AG09309 (cell line): Measurements from ENCODE around the gene CHKA.

Experiments
- DNase-seq: peaks from one replicate; pipeline ENCODE4 v3.0.0-alpha.2; 2010; ENCODE audit warnings: low read depth
- H3K4me3 ChIP-seq: 2 replicates; pipeline ENCODE4 v1.5.1; 2011; ENCODE audit warnings: mild to moderate bottlenecking, low read depth, low read length, moderate library complexity; ENCODE audit not compliant: control insufficient read depth
- CTCF ChIP-seq: IDR thresholded peaks from 2 replicates; pipeline ENCODE4 v1.5.1; 2011; ENCODE audit warnings: mild to moderate bottlenecking, low read depth, low read length, inconsistent platforms; ENCODE audit not compliant: insufficient read depth, control insufficient read depth; ENCODE audit errors: missing control alignments

CHKA gene

GRCh38 chr11:68014947-68015447 lies 106.2 kb downstream of the CHKA start:
- no peak for DNase-seq
- no peak for TF ChIP-seq CTCF
- no peak overlapping the region for H3K4me3 ChIP-seq

DNA sequence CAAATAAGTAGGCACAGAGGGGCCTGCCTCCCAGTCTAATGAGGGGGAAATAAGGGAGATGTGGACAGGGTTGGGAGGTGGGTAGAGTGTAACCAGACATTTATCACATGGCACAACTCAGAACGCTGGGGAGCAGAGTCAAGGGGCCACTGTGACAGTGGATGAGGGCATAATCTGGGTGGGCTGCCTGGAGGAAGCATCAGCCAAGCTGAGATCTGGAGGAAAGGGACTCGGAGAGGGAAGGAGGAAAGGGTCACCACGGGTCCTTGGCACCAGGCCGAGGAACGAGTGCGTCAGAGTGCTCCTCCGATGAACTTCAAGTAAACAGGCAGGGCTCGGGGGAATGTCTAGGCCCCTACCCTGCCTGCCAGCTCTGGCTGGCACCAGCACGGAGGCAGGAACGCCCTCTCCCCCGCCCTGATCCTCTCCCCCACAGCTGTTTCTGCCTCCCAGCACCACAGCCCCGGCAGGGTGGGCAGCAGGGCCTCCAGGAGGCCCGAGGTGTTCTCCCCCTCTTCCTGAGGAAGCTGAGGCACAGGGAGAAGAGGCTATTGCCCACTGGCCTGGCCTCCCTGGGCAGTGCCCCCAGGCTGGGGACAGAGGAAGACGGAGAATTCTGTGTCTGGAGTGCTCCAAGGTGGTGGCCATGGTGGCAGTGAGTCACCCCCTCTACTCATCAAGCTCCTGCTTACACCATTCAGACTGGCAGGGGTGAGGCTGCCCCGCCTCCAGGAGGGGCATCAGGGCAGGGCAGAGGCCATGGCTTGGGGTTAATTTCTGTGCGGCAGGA lies 106.8 kb downstream of the CHKA start:
- DNase-seq = peak; percentile 45

DNA sequence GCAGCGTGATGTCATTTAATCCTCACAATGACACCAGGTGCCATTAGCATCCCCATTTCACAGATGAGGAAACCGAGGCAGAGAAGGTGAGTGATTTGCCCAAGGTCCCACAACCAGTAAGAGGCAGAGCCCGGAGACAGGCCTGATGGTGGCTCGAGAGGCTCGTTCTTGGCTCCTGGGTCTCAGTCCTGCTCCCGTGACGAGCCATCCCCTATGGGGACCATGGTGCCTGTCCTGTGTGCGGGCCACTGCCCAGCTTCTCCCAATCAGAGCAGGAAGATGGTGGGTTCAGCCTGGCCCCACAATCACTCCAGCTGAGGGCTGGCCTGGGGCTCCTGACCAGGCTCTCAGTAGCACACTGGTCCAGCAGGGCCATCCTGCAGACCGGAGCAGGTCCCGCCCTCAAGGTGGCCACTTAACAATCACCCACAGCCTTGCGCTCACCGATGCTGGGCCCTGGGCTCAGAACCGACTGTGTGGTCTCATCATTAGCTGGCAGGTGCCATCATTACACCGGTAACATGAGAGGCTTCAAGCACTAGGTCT lies 107.5 kb downstream of the CHKA start:
- no peak for TF ChIP-seq CTCF
- no peak overlapping the region for H3K4me3 ChIP-seq
- DNase-seq = no peak

More for the DNA sequence above, 106.8 kb downstream of the CHKA start:
- no peak for TF ChIP-seq CTCF
- no peak overlapping the region for H3K4me3 ChIP-seq

DNA sequence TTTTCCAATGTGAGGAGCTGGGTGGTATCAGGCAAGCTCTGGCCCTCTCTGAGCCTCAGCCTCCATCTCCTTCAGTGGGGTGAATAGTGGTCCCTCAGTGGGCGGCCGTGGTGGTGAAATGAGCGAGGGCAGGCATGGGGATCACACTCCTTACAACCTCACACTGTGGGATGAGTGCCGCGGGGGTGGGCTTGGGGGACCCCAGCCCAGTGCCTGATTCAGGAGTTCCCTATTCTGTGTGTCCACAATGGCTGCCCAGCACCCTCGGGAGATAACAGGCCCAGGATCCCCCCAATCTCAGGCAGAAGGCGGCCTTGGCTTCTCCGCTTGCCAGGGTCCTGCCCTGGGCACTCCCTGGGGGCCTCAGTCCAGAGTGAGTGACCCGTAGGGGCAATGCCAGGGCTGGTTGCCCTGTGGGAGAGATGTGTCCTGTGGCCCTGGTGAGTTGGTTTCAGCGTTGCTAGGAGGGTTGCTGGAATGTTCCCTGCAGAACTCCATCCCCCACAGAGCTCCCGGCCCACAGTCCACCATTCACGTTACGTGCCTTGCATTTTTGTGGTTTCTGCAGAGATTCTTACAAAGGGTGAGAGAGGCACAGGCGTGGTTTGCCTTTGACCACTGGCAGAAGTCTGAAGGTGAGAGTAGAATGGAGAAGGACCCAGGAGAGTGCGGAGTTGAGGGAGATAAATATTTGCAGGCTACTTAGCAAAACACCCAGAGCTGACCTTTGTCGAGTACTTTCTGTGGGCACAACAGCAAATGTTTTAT lies 108.2 kb downstream of the CHKA start:
- H3K4me3 ChIP-seq = no peak overlapping the region
- peak; percentile 89 for DNase-seq
- TF ChIP-seq CTCF = no peak

- H3K4me3 ChIP-seq = no peak overlapping the region
- TF ChIP-seq CTCF = no peak
These were observed 108.9 kb downstream of the CHKA start for GRCh38 chr11:68012044-68012842.

More at GRCh38 chr11:68012044-68012842, 108.9 kb downstream of the CHKA start:
- DNase-seq = no peak
